BE2C (cell line): ENCODE measurements around the gene QSOX2.

Experiments used
- DNase-seq: peaks from one replicate; pipeline ENCODE4 v3.0.0-alpha.2; 2020
- H3K27me3 ChIP-seq: fragments of 250-450 bp; sonication (Bioruptor Pico); 2 replicates; pipeline ENCODE4 v1.5.1; 2020; ENCODE audit warnings: mild to moderate bottlenecking
- H3K36me3 ChIP-seq: fragments of 250-450 bp; sonication (Bioruptor Pico); 2 replicates; pipeline ENCODE4 v1.5.1; 2020; ENCODE audit warnings: mild to moderate bottlenecking
- H3K4me1 ChIP-seq: fragments of 250-450 bp; sonication (Bioruptor Pico); 2 replicates; pipeline ENCODE4 v1.5.1; 2020
- H3K4me3 ChIP-seq: 2 replicates; pipeline ENCODE4 v1.5.1; 2011; ENCODE audit warnings: low read depth, low read length
- H3K9me3 ChIP-seq: fragments of 250-450 bp; sonication (Bioruptor Pico); 2 replicates; pipeline ENCODE4 v1.5.1; 2020
- CTCF ChIP-seq: IDR thresholded peaks from 2 replicates; pipeline ENCODE4 v1.5.1; 2012; ENCODE audit warnings: mild to moderate bottlenecking, low read depth, low read length

Gene QSOX2

DNA sequence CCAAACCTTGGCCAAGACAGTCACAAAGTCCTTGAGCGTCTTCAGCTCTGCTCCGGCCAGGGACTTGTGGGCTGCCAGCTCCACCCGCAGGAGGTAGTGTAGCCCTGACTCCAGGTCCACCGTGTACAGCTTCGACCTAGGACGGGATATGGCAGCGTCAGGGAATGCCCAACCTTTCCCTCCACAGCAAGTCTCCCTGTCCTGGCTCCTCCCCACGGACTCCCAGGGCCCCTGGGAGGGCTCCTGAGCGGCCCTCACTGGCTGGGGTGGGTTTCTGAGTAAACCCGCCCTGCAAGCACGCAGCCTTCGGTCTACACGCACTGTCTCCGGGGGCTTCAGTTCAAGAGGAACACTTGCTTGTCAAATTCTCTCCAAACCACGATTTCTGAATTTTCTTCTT is 26.9 kb downstream of the QSOX2 start:
- Histone ChIP-seq H3K27me3 (no peaks in the 10 kb centered on the region), H3K4me3 (no peak overlapping the region), H3K9me3 (no peaks in the 10 kb centered on the region), H3K36me3 (peaks cover 72% of the 10 kb centered on the region), H3K4me1 (peaks cover 5% of the 10 kb centered on the region)
- DNase-seq = no peak
- TF ChIP-seq CTCF = no peak

DNA sequence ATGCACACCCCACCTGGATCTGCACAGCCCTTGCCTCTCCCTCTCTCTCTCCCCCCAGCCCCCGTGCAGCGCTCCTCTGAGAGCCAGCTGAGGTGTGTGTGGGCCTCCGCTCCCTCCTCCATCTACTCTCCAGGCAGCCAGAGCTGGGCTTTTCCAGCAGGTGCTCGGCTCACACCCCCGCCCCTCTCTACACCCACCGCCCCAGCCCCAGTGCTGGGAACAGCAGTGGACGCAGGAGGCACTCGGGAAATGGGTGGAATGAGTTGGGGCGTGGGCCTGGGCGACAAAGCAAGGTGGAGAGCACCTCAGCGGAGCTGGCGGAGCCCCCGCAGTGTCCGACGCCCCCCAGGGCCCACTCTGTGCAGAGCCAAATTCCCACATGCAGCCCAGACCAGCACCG is 27.3 kb downstream of the QSOX2 start:
- no peak for TF ChIP-seq CTCF
- no peak overlapping the region for H3K4me3 ChIP-seq
- peaks cover 5% of the 10 kb centered on the region for H3K4me1 ChIP-seq
- H3K9me3 ChIP-seq = no peaks in the 10 kb centered on the region
- H3K36me3 ChIP-seq = peaks cover 72% of the 10 kb centered on the region
- no peaks in the 10 kb centered on the region for H3K27me3 ChIP-seq
- DNase-seq = no peak

DNA sequence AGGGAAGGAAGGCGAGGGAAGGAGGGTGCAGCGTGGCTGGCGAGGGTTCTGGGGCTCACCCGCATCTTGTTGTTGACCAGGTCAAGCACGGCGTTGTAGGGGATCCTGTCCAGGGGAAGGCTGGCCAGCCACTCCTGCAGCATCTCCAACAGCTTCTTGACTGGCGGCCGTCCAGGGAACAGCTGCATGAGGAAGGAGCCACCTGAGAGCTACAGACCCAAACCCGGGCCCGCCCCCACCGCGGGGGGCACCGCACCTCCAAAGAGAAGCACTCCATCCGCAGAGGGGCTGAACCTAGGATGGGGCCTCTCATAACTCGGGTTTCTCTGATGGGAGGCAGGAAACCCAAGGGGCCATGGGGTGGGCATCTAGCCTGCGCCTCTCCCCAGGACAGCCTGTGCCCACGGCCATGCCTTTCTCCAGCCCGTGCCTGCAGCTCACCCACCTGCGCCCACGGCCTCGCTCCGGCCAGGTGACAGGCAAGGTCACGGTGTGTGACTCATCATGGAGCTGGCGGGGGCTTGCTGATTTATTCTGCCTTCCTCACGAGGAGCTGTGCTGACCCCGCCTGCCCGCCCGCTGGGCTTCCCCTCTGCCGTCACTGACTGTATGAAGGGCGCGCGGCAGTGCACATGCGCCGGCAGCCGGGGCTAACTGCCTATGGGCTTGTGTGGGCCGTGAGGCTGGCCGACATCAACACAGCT is 28.9 kb downstream of the QSOX2 start:
- no peaks in the 10 kb centered on the region for H3K9me3 ChIP-seq
- DNase-seq = no peak
- TF ChIP-seq CTCF = no peak
- no peaks in the 10 kb centered on the region for H3K27me3 ChIP-seq
- peaks cover 71% of the 10 kb centered on the region for H3K36me3 ChIP-seq
- H3K4me1 ChIP-seq = peaks cover 5% of the 10 kb centered on the region
- no peak overlapping the region for H3K4me3 ChIP-seq

- Histone ChIP-seq H3K36me3 (peaks cover 78% of the 10 kb centered on the region), H3K27me3 (no peaks in the 10 kb centered on the region), H3K9me3 (no peaks in the 10 kb centered on the region), H3K4me1 (peaks cover 5% of the 10 kb centered on the region), H3K4me3 (no peak overlapping the region)
- TF ChIP-seq CTCF = no peak
- DNase-seq = no peak
Measured at GRCh38 chr9:136213733-136214132, 31.9 kb downstream of the QSOX2 start.

GRCh38 chr9:136212345-136212950 is 33.2 kb downstream of the QSOX2 start:
- no peak overlapping the region for H3K4me3 ChIP-seq
- TF ChIP-seq CTCF = no peak
- H3K27me3 ChIP-seq = no peaks in the 10 kb centered on the region
- no peak for DNase-seq
- no peaks in the 10 kb centered on the region for H3K9me3 ChIP-seq
- H3K36me3 ChIP-seq = peaks cover 83% of the 10 kb centered on the region
- peaks cover 5% of the 10 kb centered on the region for H3K4me1 ChIP-seq

GRCh38 chr9:136211441-136212344 is 33.9 kb downstream of the QSOX2 start:
- H3K4me3 ChIP-seq = no peak overlapping the region
- no peak for TF ChIP-seq CTCF
- no peaks in the 10 kb centered on the region for H3K27me3 ChIP-seq
- no peaks in the 10 kb centered on the region for H3K9me3 ChIP-seq
- peaks cover 10% of the 10 kb centered on the region for H3K4me1 ChIP-seq
- H3K36me3 ChIP-seq = peaks cover 81% of the 10 kb centered on the region
- DNase-seq = no peak
